Nephron progenitor cell (in vitro differentiated cells): ENCODE measurements around the gene WDR86.

ENCODE experiments used
- DNase-seq: peaks from one replicate; pipeline ENCODE4 v3.0.0; 2021
- H3K27ac Mint-ChIP-seq: 2 replicates; pipeline ENCODE4 v1.8.0; 2021; ENCODE audit warnings: mild to moderate bottlenecking, moderate library complexity, mixed read lengths
- H3K27me3 Mint-ChIP-seq: 2 replicates; pipeline ENCODE4 v1.8.0; 2021; ENCODE audit warnings: mild to moderate bottlenecking, low read depth, mixed read lengths; ENCODE audit not compliant: poor library complexity
- H3K36me3 Mint-ChIP-seq: 2 replicates; pipeline ENCODE4 v1.8.0; 2021; ENCODE audit warnings: low read depth, mixed read lengths
- H3K4me1 Mint-ChIP-seq: 2 replicates; pipeline ENCODE4 v1.8.0; 2021; ENCODE audit warnings: mixed read lengths
- H3K4me3 Mint-ChIP-seq: 2 replicates; pipeline ENCODE4 v1.8.0; 2021; ENCODE audit warnings: mild to moderate bottlenecking, moderate library complexity, mixed read lengths
- H3K9me3 Mint-ChIP-seq: 2 replicates; pipeline ENCODE4 v1.8.0; 2021; ENCODE audit warnings: mild to moderate bottlenecking, moderate library complexity, mixed read lengths
- CTCF ChIP-seq: fragments of 200-600 bp; sonication (generic); IDR thresholded peaks from 2 replicates; pipeline ENCODE4 v1.5.0; 2021; ENCODE audit warnings: antibody characterized with exemption

The WDR86 gene

GRCh38 chr7:151451156-151451555 lies 41.3 kb upstream of the WDR86 start:
- no peak for TF ChIP-seq CTCF
- Mint-ChIP-seq H3K4me1 (peaks cover 63% of the 10 kb centered on the region), H3K36me3 (no peaks in the 10 kb centered on the region), H3K27me3 (peaks cover 26% of the 10 kb centered on the region), H3K9me3 (no peaks in the 10 kb centered on the region), H3K4me3 (no peak overlapping the region), H3K27ac (no peak overlapping the region)
- no peak for DNase-seq

DNA sequence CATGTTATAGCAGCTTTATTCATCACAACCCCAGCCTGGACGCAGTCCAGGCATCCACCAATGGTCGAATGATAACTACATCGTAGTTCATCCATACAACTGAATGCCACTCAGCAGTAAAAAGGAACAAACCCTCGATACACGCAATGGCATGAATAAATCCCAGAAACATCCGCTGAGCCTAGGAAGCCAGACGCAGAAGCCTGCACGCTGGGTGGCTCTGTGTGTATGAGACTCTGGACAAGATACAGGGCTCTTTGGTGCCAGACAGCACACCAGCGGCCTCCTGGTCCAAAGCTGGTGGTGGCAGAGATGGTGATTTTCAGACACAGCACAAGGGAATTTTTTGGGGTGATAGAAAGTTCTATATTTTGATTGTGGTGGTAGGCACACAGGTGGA lies 40.2 kb upstream of the WDR86 start:
- H3K9me3 Mint-ChIP-seq = no peaks in the 10 kb centered on the region
- TF ChIP-seq CTCF = no peak
- peaks cover 29% of the 10 kb centered on the region for H3K27me3 Mint-ChIP-seq
- peaks cover 64% of the 10 kb centered on the region for H3K4me1 Mint-ChIP-seq
- H3K4me3 Mint-ChIP-seq = no peak overlapping the region
- no peak overlapping the region for H3K27ac Mint-ChIP-seq
- no peak for DNase-seq
- H3K36me3 Mint-ChIP-seq = no peaks in the 10 kb centered on the region

GRCh38 chr7:151448261-151449252 lies 38.7 kb upstream of the WDR86 start:
- peaks cover 29% of the 10 kb centered on the region for H3K27me3 Mint-ChIP-seq
- no peak overlapping the region for H3K4me3 Mint-ChIP-seq
- H3K9me3 Mint-ChIP-seq = no peaks in the 10 kb centered on the region
- peak; percentile 82 for TF ChIP-seq CTCF
- H3K4me1 Mint-ChIP-seq = peaks cover 60% of the 10 kb centered on the region
- peak; percentile 76 for DNase-seq
- H3K27ac Mint-ChIP-seq = no peak overlapping the region
- H3K36me3 Mint-ChIP-seq = no peaks in the 10 kb centered on the region

DNA sequence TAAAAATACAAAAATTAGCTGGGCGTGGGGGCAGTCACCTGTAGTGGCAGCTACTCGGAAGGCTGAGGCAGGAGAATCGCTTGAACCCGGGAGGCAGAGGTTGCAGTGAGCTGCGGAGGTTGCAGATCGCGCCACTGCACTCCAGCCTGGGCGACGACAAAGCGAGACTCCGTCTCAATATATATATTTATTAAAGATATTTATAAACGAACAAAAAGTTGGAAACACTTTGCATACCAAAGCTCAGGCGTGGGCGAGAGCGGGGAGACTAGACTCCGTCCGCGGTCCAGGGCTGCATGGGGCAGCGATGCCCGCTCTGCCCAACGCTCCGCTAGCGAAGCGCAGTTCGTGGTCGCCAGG lies 38.0 kb upstream of the WDR86 start:
- peaks cover 4% of the 10 kb centered on the region for H3K9me3 Mint-ChIP-seq
- H3K4me1 Mint-ChIP-seq = peaks cover 58% of the 10 kb centered on the region
- H3K27me3 Mint-ChIP-seq = peaks cover 29% of the 10 kb centered on the region
- no peak for DNase-seq
- peak overlapping the region; percentile 66 for H3K4me3 Mint-ChIP-seq
- no peak overlapping the region for H3K27ac Mint-ChIP-seq
- no peaks in the 10 kb centered on the region for H3K36me3 Mint-ChIP-seq
- no peak for TF ChIP-seq CTCF

DNA sequence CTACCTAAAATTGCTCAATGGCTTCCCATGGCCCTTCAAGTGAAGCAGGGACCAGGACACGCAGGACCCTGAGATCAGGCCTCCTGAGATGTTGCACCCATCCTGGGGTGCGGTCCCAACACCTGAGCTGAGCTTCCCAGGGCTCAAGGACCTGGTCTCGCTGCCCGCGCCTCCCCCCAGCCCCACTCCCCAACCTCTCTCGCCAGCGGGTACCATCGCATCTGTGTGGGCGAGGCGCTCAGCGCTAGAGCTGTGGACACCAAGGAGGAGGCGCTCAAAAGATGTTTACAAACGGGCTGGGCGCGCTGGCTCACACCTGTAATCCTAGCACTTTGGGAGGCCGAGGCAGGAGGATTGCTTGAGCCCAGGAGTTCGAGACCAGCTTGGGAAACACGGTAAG lies 37.5 kb upstream of the WDR86 start:
- Mint-ChIP-seq H3K27ac (no peak overlapping the region), H3K27me3 (peaks cover 24% of the 10 kb centered on the region), H3K9me3 (peaks cover 7% of the 10 kb centered on the region), H3K4me1 (peaks cover 58% of the 10 kb centered on the region), H3K4me3 (no peak overlapping the region), H3K36me3 (no peaks in the 10 kb centered on the region)
- no peak for TF ChIP-seq CTCF
- DNase-seq = no peak

GRCh38 chr7:151446412-151446811 lies 36.6 kb upstream of the WDR86 start:
- peaks cover 23% of the 10 kb centered on the region for H3K27me3 Mint-ChIP-seq
- no peak overlapping the region for H3K4me3 Mint-ChIP-seq
- TF ChIP-seq CTCF = no peak
- no peaks in the 10 kb centered on the region for H3K36me3 Mint-ChIP-seq
- H3K9me3 Mint-ChIP-seq = peaks cover 7% of the 10 kb centered on the region
- no peak for DNase-seq
- H3K27ac Mint-ChIP-seq = no peak overlapping the region
- H3K4me1 Mint-ChIP-seq = peaks cover 60% of the 10 kb centered on the region
